ENCODE results near the gene TMEM117.
"Not testable (repeated sequence)": the region's sequence is repeated elsewhere in the genome, so short reads cannot be mapped to it uniquely, and the experiment has no call there.

Gene TMEM117

GRCh38 chr12:44375694-44376093 is 539.8 kb downstream of the TMEM117 start:
- no peak for DNase-seq (ENCODE audit: low read depth)
- H3K4me3 ChIP-seq (ENCODE audit: low read depth, low read length) = no peak overlapping the region
- TF ChIP-seq CTCF (conservative IDR thresholded peaks at IDR 0.05; ENCODE audit: low read depth, low read length) = no peak

- no peak for DNase-seq (ENCODE audit: low read depth)
- no peak for TF ChIP-seq CTCF (conservative IDR thresholded peaks at IDR 0.05; ENCODE audit: low read depth, low read length)
- no peak overlapping the region for H3K4me3 ChIP-seq (ENCODE audit: low read depth, low read length)
Measured at GRCh38 chr12:44377443-44378187, 541.7 kb downstream of the TMEM117 start.

DNA sequence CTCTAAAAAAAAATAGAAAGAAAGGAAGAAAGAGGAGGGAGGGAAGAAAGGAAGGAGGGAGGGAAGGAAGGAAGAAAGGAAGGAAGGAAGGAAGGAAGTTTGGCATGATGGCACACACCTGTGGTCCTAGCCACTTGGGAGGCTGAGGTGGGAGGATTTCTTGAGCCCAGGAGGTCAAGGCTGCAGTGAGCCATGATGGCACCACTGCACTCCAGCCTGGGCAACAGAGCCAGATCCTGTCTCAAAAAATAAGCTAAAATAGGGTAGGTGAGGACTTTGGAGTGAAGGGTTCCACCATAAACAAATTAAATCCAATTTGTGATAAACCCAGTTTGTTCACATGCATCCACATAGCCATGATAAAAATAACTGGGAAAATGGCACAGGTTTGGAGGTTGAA is 543.2 kb downstream of the TMEM117 start:
- H3K4me3 ChIP-seq (ENCODE audit: low read depth, low read length); DNase-seq (ENCODE audit: low read depth): not testable (repeated sequence)

GRCh38 chr12:44379831-44380230 is 544.0 kb downstream of the TMEM117 start:
- no peak for DNase-seq (ENCODE audit: low read depth)
- H3K4me3 ChIP-seq (ENCODE audit: low read depth, low read length) = no peak overlapping the region
- no peak for TF ChIP-seq CTCF (conservative IDR thresholded peaks at IDR 0.05; ENCODE audit: low read depth, low read length)

DNA sequence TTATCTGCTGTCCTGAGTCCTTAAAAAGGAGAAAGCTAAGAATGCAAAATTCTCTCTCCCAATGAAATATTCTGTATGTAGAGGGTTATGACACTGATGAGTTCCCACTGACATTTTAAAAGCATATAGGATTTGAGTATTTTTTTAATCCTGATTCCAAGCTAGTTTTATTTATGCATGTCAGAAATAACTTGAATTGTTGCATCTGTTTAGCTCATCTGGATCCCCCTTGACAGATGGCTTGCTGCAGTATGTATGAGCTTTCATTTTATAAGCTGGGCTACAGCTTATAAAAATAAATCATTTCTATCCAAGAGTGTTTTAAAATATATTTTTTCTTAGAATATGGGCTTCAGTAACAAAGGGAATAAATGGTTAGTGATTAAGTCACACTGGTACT is 545.0 kb downstream of the TMEM117 start:
- no peak for TF ChIP-seq CTCF (conservative IDR thresholded peaks at IDR 0.05; ENCODE audit: low read depth, low read length)
- DNase-seq (ENCODE audit: low read depth) = no peak
- no peak overlapping the region for H3K4me3 ChIP-seq (ENCODE audit: low read depth, low read length)

- DNase-seq (ENCODE audit: low read depth) = no peak
- H3K4me3 ChIP-seq (ENCODE audit: low read depth, low read length) = no peak overlapping the region
- no peak for TF ChIP-seq CTCF (conservative IDR thresholded peaks at IDR 0.05; ENCODE audit: low read depth, low read length)
Measured at GRCh38 chr12:44381341-44381740, 545.5 kb downstream of the TMEM117 start.

DNA sequence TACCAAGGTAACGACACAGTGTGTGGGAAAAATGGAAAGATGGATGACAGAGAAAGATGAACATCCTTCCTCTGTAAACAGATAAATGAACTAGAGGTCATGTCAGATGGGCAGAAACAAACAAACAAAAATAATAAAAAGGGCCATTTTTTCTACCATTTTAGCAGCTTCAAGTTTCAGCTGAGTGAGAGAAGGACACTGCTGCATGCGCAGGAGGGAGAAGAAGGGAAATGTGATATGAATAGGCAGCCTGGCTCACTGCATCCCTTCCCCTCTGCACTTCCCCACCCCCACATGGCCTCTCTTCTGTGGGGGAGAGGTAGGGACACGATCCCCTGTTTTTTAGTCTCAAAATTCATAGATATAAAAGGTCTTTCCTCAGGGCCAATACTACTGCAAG is 548.3 kb downstream of the TMEM117 start:
- no peak for DNase-seq (ENCODE audit: low read depth)
- no peak for TF ChIP-seq CTCF (conservative IDR thresholded peaks at IDR 0.05; ENCODE audit: low read depth, low read length)
- no peak overlapping the region for H3K4me3 ChIP-seq (ENCODE audit: low read depth, low read length)
